Aorta (tissue), 5 donors: ENCODE data around the gene SLC37A1. TPM values are rescaled to one million over a fixed set of nuclear protein-coding genes. Genes with fewer than 3 reads are reported as not detected.

Experiments
- ATAC-seq: fragments of 200-7000 bp; cut with Tn5 transposase; one replicate; pipeline ENCODE4 v1.9.1; 2022; ENCODE audit warnings: moderate library complexity; ENCODE audit not compliant: low FRiP score
- DNase-seq, 2 donors: peaks; one replicate each; pipeline ENCODE4 v3.0.0-alpha.2; 2020
- H3K27ac ChIP-seq, 2 donors: one replicate each; pipeline ENCODE4 v1.5.1; 2013; ENCODE audit warnings: low read length in 2 of 2, mild to moderate bottlenecking in 2 of 2, moderate library complexity in 2 of 2, control low read depth in 1 of 2, inconsistent platforms in 1 of 2, low read depth in 1 of 2
- H3K27me3 ChIP-seq, 2 donors: one replicate each; pipeline ENCODE4 v1.6.1; 2013; ENCODE audit warnings: control low read depth in 1 of 2, low read length in 1 of 2, mild to moderate bottlenecking in 1 of 2, moderate library complexity in 1 of 2; ENCODE audit not compliant: insufficient read depth in 2 of 2, control insufficient read depth in 1 of 2
- H3K36me3 ChIP-seq, 2 donors: one replicate each; pipeline ENCODE4 v1.6.1; 2013; ENCODE audit warnings: control low read depth in 1 of 2, low read length in 1 of 2, mild to moderate bottlenecking in 1 of 2; ENCODE audit not compliant: insufficient read depth in 2 of 2, control insufficient read depth in 1 of 2
- H3K4me1 ChIP-seq, 2 donors: one replicate each; pipeline ENCODE4 v1.6.1; 2013; ENCODE audit warnings: low read length in 2 of 2, control low read depth in 1 of 2, mild to moderate bottlenecking in 1 of 2, moderate library complexity in 1 of 2; ENCODE audit not compliant: insufficient read depth in 2 of 2, control insufficient read depth in 1 of 2
- H3K4me3 ChIP-seq, 2 donors: one replicate each; pipeline ENCODE4 v1.5.1; 2013; ENCODE audit warnings: low read length in 2 of 2, control low read depth in 1 of 2, mild to moderate bottlenecking in 1 of 2
- H3K9me3 ChIP-seq: one replicate; pipeline ENCODE4 v1.6.1; 2013; ENCODE audit warnings: mild to moderate bottlenecking, low read length; ENCODE audit not compliant: control insufficient read depth
- WGBS, 2 donors: extraction: QIAGEN DNeasy Blood & Tissue Kit; methylation state at CpG; one replicate each; pipeline ENCODE4 v1.1.7; 2013; 5-methylcytosine and 5-hydroxymethylcytosine counted together
- intact Hi-C, 2 donors: fragments of 100-400 bp; cut with DNase I; formaldehyde crosslinking; loops; one replicate each; pipeline versions ENCODE4 v1.14.2 to v1.15.0; 2022
- polyA plus RNA-seq, 2 donors: library from polyadenylated mRNA; stranded (reverse); fragments of 200-250 nt; gene quantifications; one replicate each; pipeline ENCODE4 v1.2.3, GENCODE V29; 2013
- total RNA-seq, 2 donors: library from RNA; stranded (reverse); fragmentation: NEBNext Ultra II Directional; extraction: Animal tissue kit (Norgen Biotek cat#: 25700); gene quantifications; one replicate each; pipeline ENCODE4 v1.2.1, GENCODE V29; 2021
- donor health status: healthy with polysubstance abuse.
- donor health status: Bipolar disorder and iron deficiency.
- donor health status: DM: no; HTN: no; CAD: no.
- donor health status: DM: no; HTN: no; CAD: no.
- donor health status: DM: yes; HTN: yes; CAD: no.

Gene SLC37A1
- total and polyA plus RNA-seq, 4 donors: 5.0 to 11.7 (median 6.4) TPM

- intact Hi-C loops: no loop called here
- H3K4me1 ChIP-seq: no peaks in the 10 kb centered on the region
- no peak for DNase-seq
- no peak overlapping the region for H3K4me3 ChIP-seq
- H3K9me3 ChIP-seq: no peaks in the 10 kb centered on the region
- H3K27ac ChIP-seq: no peak overlapping the region
- ATAC-seq: no peak
- H3K27me3 ChIP-seq: no peaks in the 10 kb centered on the region
- H3K36me3 ChIP-seq: no peaks in the 10 kb centered on the region
- WGBS, 2 donors: 58 to 59% methylated on average over 3 of the region's 3 CpGs
Measured at GRCh38 chr21:42615924-42616323, 102.3 kb downstream of the SLC37A1 start.

GRCh38 chr21:42616446-42616845, 102.8 kb downstream of the SLC37A1 start:
- Histone ChIP-seq H3K27ac (no peak overlapping the region), H3K27me3 (no peaks in the 10 kb centered on the region), H3K4me3 (no peak overlapping the region), H3K9me3 (no peaks in the 10 kb centered on the region), H3K4me1 (no peaks in the 10 kb centered on the region), H3K36me3 (no peaks in the 10 kb centered on the region)
- DNase-seq (peak in 1 of 2 donors; percentile 40), ATAC-seq (no peak)
- intact Hi-C loops: no loop called here
- 29 to 35% methylated on average over 18 of the region's 18 CpGs for WGBS, 2 donors

- Histone ChIP-seq H3K36me3 (no peaks in the 10 kb centered on the region), H3K27ac (no peak overlapping the region), H3K4me3 (no peak overlapping the region), H3K27me3 (no peaks in the 10 kb centered on the region), H3K4me1 (no peaks in the 10 kb centered on the region), H3K9me3 (no peaks in the 10 kb centered on the region)
- intact Hi-C loops: no loop called here
- DNase-seq (peak in 1 of 2 donors; percentile 71), ATAC-seq (no peak)
- WGBS, 2 donors: 80 to 82% methylated on average over 21 of the region's 21 CpGs
Measured at GRCh38 chr21:42616941-42617340, 103.3 kb downstream of the SLC37A1 start.

- H3K36me3 ChIP-seq: no peaks in the 10 kb centered on the region
- no peaks in the 10 kb centered on the region for H3K4me1 ChIP-seq
- H3K27ac ChIP-seq: no peak overlapping the region
- no peaks in the 10 kb centered on the region for H3K9me3 ChIP-seq
- intact Hi-C loops: no loop called here
- DNase-seq (peak in 1 of 2 donors; percentile 74), ATAC-seq (no peak)
- WGBS, 2 donors: 58 to 59% methylated on average over 23 of the region's 23 CpGs
- no peak overlapping the region for H3K4me3 ChIP-seq
- H3K27me3 ChIP-seq: no peaks in the 10 kb centered on the region
Measured at GRCh38 chr21:42617486-42617885, 103.8 kb downstream of the SLC37A1 start.

- no peaks in the 10 kb centered on the region for H3K36me3 ChIP-seq
- H3K27ac ChIP-seq: no peak overlapping the region
- 61 to 64% methylated on average over 3 of the region's 3 CpGs for WGBS, 2 donors
- ATAC-seq (no peak), DNase-seq (peak in 1 of 2 donors; percentile 9)
- intact Hi-C loops: no loop called here
- H3K4me1 ChIP-seq: no peaks in the 10 kb centered on the region
- H3K27me3 ChIP-seq: no peaks in the 10 kb centered on the region
- no peaks in the 10 kb centered on the region for H3K9me3 ChIP-seq
- no peak overlapping the region for H3K4me3 ChIP-seq
Measured at GRCh38 chr21:42618707-42619102, 105.1 kb downstream of the SLC37A1 start.

- WGBS, 2 donors: 48 to 57% methylated on average over 7 of the region's 7 CpGs
- intact Hi-C loops: no loop called here
- no peak overlapping the region for H3K27ac ChIP-seq
- DNase-seq (no peak), ATAC-seq (no peak)
- no peaks in the 10 kb centered on the region for H3K4me1 ChIP-seq
- no peak overlapping the region for H3K4me3 ChIP-seq
- no peaks in the 10 kb centered on the region for H3K27me3 ChIP-seq
- H3K9me3 ChIP-seq: no peaks in the 10 kb centered on the region
- H3K36me3 ChIP-seq: no peaks in the 10 kb centered on the region
Measured at GRCh38 chr21:42619166-42619565, 105.5 kb downstream of the SLC37A1 start.

GRCh38 chr21:42619841-42620240, 106.2 kb downstream of the SLC37A1 start:
- Histone ChIP-seq H3K27ac (no peak overlapping the region), H3K36me3 (no peaks in the 10 kb centered on the region), H3K4me1 (no peaks in the 10 kb centered on the region), H3K9me3 (no peaks in the 10 kb centered on the region), H3K27me3 (no peaks in the 10 kb centered on the region), H3K4me3 (no peak overlapping the region)
- no peak for ATAC-seq
- WGBS, 2 donors: 83 to 86% methylated on average over 6 of the region's 6 CpGs
- DNase-seq: no peak
- intact Hi-C loops: no loop called here

- Histone ChIP-seq H3K27ac (no peak overlapping the region), H3K27me3 (no peaks in the 10 kb centered on the region), H3K4me1 (no peaks in the 10 kb centered on the region), H3K4me3 (no peak overlapping the region), H3K9me3 (no peaks in the 10 kb centered on the region), H3K36me3 (no peaks in the 10 kb centered on the region)
- DNase-seq: peak in 1 of 2 donors; percentile 73
- ATAC-seq: no peak
- intact Hi-C loops: no loop called here
- 55 to 60% methylated on average over 15 of the region's 15 CpGs for WGBS, 2 donors
Measured at GRCh38 chr21:42621166-42621818, 107.6 kb downstream of the SLC37A1 start.

- Histone ChIP-seq H3K9me3 (no peaks in the 10 kb centered on the region), H3K36me3 (no peaks in the 10 kb centered on the region), H3K4me3 (no peak overlapping the region), H3K27ac (no peak overlapping the region), H3K27me3 (no peaks in the 10 kb centered on the region), H3K4me1 (no peaks in the 10 kb centered on the region)
- DNase-seq: no peak
- intact Hi-C loops: no loop called here
- no peak for ATAC-seq
- WGBS, 2 donors: 22 to 32% methylated on average over 9 of the region's 9 CpGs
Measured at GRCh38 chr21:42621819-42622177, 108.1 kb downstream of the SLC37A1 start.
